Measurements from ENCODE around the gene ENGASE.

ENGASE gene

DNA sequence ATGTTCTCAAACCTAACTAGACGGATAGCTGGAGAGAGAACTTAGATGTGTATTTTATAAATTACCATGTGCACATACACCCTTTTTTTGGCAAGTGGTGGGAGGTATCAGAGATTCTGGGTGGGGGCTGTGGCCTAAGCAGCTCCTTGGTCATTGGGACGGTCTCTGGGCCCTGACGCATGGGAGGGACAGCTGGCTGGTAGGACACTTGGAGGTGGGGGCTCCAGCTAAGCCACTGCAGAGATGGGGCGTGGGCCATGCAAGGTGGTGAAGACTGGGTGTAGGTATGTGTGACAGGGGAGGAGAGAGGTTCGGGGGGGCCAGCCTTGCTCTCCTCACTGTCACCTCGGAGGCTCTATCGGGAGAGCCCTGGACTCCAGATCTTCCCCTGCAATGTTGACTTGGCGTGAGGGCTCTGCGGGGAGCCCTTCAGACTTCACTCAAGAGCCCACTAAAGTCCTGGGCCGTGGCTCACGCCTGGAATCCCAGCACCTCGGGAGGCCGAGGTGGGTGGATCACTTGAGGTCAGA, 33.5 kb upstream of the ENGASE start:
- no peak for FAIRE-seq
- TF ChIP-seq, protein P1, sequence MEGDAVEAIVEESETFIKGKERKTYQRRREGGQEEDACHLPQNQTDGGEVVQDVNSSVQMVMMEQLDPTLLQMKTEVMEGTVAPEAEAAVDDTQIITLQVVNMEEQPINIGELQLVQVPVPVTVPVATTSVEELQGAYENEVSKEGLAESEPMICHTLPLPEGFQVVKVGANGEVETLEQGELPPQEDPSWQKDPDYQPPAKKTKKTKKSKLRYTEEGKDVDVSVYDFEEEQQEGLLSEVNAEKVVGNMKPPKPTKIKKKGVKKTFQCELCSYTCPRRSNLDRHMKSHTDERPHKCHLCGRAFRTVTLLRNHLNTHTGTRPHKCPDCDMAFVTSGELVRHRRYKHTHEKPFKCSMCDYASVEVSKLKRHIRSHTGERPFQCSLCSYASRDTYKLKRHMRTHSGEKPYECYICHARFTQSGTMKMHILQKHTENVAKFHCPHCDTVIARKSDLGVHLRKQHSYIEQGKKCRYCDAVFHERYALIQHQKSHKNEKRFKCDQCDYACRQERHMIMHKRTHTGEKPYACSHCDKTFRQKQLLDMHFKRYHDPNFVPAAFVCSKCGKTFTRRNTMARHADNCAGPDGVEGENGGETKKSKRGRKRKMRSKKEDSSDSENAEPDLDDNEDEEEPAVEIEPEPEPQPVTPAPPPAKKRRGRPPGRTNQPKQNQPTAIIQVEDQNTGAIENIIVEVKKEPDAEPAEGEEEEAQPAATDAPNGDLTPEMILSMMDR (IDR thresholded peaks at IDR 0.05; ENCODE audit: insufficient read depth, missing control alignments), result no peak
- no peak for DNase-seq (ENCODE audit: insufficient read length, low spot score)

DNA sequence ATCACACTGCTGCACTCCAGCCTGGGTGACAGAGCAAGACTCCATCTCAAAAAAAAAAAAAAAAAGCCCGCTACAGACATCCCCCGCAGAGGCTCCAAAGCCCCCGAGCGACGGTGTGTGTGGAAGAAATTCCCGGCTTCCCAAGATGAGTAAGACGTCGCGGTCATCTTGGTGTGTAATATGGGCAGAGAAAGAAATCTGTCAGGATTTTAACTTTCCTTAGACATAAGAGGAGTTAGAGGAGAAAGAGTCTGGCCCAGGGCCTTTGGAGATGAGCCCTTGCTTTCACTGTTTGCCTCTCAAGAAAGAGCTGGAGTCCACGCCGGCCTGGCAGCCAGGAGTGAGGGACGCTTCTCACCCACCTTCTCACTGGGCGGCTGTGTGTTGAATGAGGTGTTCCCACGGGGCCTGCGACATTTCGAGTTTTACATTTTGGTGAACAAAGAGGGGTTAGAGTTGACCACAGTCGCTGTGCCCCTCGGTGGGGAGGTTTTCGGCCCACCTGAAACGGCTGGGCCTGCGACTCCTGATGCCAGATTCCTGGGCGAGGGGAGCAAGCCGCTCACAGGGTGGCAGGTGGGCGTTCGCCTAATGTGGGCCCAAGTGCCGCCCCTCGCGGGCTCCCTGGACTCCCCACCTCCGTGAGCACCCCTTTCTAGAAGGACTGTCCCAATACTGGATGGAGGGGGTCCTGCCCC, 32.8 kb upstream of the ENGASE start:
- FAIRE-seq (no peak), DNase-seq (ENCODE audit: insufficient read length, low spot score) (no peak)
- TF ChIP-seq, protein P1 (IDR thresholded peaks at IDR 0.05; ENCODE audit: insufficient read depth, missing control alignments), result no peak

DNA sequence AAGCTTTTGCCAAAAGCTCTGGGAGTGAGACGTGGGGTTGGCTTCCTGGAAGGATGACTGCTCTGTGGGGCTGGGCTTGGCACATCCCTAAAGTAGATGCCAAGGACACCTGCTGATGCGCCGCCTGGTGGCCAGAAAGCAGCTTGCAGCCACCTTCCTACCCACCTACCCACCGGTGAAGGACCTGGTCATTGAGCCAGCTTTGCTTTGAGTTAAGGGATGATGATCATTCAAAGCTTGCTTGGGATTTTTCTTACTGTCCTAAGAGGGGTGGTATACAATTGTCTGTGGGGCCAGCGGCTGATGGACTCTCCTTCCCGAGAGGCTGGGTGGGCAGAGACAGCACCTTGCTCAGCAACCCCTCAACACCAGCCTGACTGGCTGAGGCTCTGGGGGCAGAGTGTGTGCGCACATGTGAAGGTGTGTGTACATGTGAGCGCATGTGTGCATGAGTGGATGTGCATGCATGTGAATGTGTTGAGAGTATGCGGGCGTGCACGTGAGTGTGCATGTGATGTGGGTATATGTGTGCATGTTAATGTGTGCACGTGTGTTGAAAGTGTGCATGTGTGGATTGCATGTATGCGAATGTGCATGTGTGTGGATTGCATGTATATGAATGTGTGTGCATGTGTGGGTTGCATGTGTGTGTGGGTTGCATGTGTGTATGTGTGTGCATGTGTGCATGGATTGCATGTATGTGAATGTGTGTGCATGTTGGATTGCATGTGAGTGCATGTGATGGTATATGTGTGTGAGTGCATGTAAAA, 32.0 kb upstream of the ENGASE start:
- DNase-seq (ENCODE audit: insufficient read length, low spot score) (peak; percentile 90), FAIRE-seq (no peak)
- TF ChIP-seq, protein P1 (IDR thresholded peaks at IDR 0.05; ENCODE audit: insufficient read depth, missing control alignments), result peak; percentile 97

DNA sequence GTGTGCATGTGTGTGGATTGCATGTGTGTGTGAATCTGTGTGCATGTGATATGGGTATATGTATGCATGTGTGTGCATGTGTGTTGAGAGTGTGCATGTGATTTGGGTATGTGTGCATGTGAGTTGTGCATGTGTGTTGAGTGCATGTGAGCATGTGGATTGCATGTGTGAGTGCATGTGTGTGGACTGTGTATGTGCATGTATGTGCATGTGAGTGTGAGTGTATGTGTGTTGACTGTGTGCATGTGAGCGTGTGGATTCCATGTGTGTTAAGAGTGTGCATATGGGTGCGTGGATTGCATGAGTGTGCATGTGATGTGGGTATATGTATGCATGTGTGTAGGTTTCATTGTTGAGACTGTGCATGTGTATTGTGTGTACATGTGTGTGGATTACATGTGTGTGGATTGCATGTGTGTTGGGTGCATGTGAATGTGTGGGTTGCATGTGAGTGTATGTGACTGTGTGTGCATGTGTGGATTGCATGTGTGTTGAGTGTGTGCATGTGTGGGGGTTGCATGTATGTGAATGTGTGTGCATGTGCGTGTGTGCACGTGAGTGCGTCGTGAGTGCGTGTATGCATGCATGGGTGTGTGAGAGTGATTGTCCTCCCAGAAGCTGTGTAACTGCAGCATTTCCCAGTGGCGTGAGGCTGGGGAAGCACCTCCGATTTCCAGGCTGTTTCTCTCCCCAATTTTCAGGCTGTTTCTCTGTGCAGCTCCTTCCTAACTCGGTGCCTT, 31.3 kb upstream of the ENGASE start:
- DNase-seq (ENCODE audit: insufficient read length, low spot score), result no peak
- no peak for FAIRE-seq
- TF ChIP-seq, protein P1 (IDR thresholded peaks at IDR 0.05; ENCODE audit: insufficient read depth, missing control alignments), result no peak

DNA sequence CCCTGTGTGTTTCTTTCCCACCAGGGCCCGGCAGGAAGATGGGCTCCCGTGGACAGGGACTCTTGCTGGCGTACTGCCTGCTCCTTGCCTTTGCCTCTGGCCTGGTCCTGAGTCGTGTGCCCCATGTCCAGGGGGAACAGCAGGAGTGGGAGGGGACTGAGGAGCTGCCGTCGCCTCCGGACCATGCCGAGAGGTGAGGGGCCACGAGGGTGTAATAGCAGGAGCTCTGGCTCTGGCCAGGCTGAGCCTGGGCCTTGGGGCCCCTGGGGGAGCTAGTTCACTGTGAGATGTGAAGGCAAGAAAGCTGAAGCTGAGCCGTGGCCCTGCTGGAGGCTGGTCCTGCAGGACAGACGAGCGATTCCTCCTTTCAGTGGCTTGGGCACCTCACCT, 30.7 kb upstream of the ENGASE start:
- TF ChIP-seq, protein P1 (IDR thresholded peaks at IDR 0.05; ENCODE audit: insufficient read depth, missing control alignments), result no peak
- FAIRE-seq, result no peak
- DNase-seq (ENCODE audit: insufficient read length, low spot score), result no peak

DNA sequence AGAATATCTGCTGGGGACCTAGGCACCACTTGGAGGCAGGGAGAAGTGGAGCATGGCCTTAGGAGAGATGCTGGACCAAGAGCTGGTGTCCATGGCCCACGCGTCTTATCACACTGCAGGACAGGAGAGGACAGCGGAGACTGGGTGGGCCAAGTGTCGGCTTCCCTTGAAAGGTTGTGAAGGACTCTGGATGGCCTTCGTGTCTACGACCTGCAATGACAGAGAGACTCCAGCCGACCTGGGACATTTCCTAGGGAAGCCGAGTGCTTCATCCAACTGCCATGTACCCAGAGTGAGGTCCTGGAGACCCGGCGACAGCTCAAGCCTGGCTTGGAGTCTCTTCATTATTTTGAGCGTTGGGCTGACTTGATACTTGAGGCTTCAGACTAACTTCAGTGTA, 30.2 kb upstream of the ENGASE start:
- no peak for DNase-seq (ENCODE audit: insufficient read length, low spot score)
- TF ChIP-seq, protein P1 (IDR thresholded peaks at IDR 0.05; ENCODE audit: insufficient read depth, missing control alignments), result no peak
- FAIRE-seq, result no peak

All from D721Med (cell line).